Measurements from ENCODE around the gene ARMC12. TPM values are rescaled to one million over a fixed set of nuclear protein-coding genes. Genes with fewer than 3 reads are reported as not detected.
A peak's percentile ranks its signal among the peaks of the same experiment; 100 is the strongest.
"Not testable (repeated sequence)": the region's sequence is repeated elsewhere in the genome, so short reads cannot be mapped to it uniquely, and the experiment has no call there.

The ARMC12 gene, protein sequence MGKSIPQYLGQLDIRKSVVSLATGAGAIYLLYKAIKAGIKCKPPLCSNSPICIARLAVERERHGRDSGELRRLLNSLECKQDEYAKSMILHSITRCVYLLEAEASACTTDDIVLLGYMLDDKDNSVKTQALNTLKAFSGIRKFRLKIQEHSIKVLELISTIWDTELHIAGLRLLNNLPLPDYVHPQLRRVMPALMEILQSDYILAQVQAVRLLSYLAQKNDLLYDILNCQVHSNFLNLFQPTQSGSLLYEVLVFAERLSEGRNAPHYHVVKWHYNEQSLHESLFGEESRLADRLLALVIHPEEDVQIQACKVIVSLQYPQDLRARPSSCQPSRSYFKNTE
- total RNA-seq (under 1 TPM in 3 of 9 donors, not detected in 6; 0.19 to 0.72 (median 0.33) TPM), polyA plus RNA-seq (under 1 TPM; 0.19 to 0.27 TPM)
- long read RNA-seq, donor 1 = 0 reads
- long read RNA-seq, donor 2 = 0 reads
- long read RNA-seq, donor 3 = 0 reads

DNA sequence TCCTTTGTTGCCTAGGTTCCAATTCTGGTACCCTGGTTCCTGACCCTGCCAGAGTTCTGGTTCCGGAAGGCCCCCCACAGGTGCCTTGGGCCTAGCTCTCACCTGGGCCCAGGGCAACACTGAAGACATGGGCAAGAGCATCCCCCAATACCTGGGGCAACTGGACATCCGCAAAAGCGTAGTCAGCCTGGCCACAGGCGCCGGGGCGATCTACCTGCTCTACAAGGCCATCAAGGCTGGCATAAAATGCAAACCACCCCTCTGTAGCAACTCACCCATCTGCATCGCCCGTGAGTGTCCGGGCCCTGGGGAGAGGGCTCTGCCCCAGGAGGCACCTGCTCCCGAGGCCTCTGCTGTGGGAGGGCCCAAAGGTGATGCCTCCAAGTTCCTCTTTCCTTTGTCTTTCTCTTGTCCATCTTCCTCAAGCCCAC, at the start of gene ARMC12:
ARMC12 (plus strand) TSS at position 51 of the 431 bp plus-strand sequence; CDS start at position 128, 77 bp downstream.
- Histone ChIP-seq H3K36me3 (no peaks in the 10 kb centered on the region), H3K9me3 (no peaks in the 10 kb centered on the region), H3K4me1 (peaks cover 7 to 50% (median 18%) of the 10 kb centered on the region in 12 donors), H3K27me3 (no peaks in the 10 kb centered on the region), H3K27ac (peak within 1 kb of the TSS in 1 of 12 donors; percentile 45), H3K4me3 (no peak within 1 kb of the TSS)
- WGBS, 4 donors = 92 to 97% (median 93%) methylated on average over 10 of the region's 10 CpGs
- ATAC-seq (no peak), DNase-seq (no peak)
- intact Hi-C loops (cut with DNase I) = loop anchor here (1.0 to 5.0 kb wide), 12 partner anchors 48 to 215 kb away; partner anchors contain the start of gene FKBP5 (in 2 of the 10)
- no peak for TF ChIP-seq POLR2A (IDR thresholded peaks at IDR 0.05)
- TF ChIP-seq, protein P1, sequence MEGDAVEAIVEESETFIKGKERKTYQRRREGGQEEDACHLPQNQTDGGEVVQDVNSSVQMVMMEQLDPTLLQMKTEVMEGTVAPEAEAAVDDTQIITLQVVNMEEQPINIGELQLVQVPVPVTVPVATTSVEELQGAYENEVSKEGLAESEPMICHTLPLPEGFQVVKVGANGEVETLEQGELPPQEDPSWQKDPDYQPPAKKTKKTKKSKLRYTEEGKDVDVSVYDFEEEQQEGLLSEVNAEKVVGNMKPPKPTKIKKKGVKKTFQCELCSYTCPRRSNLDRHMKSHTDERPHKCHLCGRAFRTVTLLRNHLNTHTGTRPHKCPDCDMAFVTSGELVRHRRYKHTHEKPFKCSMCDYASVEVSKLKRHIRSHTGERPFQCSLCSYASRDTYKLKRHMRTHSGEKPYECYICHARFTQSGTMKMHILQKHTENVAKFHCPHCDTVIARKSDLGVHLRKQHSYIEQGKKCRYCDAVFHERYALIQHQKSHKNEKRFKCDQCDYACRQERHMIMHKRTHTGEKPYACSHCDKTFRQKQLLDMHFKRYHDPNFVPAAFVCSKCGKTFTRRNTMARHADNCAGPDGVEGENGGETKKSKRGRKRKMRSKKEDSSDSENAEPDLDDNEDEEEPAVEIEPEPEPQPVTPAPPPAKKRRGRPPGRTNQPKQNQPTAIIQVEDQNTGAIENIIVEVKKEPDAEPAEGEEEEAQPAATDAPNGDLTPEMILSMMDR (IDR thresholded peaks at IDR 0.05) = no peak

DNA sequence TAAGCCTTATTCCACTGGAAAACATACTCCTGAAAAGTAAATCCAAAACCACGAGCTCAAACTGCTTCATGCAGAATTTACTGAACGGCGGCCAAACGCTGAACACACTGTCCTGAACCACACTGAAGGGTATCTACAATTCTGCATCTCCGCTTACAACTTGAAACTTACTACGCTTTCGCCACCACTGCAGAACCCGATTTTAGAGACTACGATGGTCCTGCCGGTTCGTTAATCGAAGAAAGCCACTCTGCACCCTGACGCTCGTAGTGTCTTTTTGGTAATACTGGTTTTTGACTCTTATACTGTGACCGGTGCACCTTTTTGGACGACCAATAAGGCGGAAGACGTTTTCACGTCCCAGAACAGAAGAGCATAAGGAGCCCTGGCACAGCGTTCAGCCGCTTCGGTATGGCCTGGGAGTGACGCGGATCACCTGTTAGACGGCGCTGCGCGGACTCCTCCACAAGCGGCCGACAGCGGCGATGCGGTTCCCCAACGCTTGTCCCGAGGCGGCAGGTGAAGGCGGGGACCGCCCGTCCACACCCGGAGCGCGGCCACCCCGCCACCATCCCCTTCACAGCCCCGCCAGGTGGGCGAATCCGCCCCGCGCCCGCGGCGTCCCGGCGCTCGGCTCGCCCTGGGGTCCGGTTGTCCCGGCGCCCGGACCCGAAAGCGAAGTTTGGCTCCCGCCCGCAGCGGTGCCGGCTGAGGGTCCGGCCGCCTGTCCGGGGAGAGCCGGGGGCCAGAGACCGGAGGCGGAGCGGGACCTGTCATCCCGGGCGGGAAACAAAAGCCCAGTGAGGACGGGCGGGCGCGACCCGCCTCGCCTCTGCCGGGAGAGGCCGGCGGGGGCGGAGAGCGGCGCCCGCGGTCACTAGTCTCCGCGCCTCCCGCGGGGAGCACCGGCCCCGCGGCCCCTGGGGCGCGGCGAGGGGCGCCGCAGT, 48.9 kb upstream of the ARMC12 start:
- Histone ChIP-seq H3K4me1 (peaks cover 0 to 74% (median 22%) of the 10 kb centered on the region in 12 donors), H3K9me3 (no peaks in the 10 kb centered on the region), H3K27me3 (no peaks in the 10 kb centered on the region), H3K27ac (peak overlapping the region; percentile 85 to 99 (median 94)), H3K4me3 (peak overlapping the region; percentile 83 to 100 (median 91)), H3K36me3 (peaks cover 0 to 14% (median 6%) of the 10 kb centered on the region in 9 donors)
- intact Hi-C loops (cut with DNase I) = loop anchor here (2.0 to 10.0 kb wide), 11 partner anchors 39 to 106 kb away; partner anchors contain the start of gene ARMC12 (in 2 of the 10)
- 0 to 1% (median 1%) methylated on average over 24 to 100 of the region's 100 CpGs for WGBS, 4 donors
- ATAC-seq = peak; percentile 22 to 40 (median 35)
- TF ChIP-seq, protein P1 (IDR thresholded peaks at IDR 0.05) = peak in 2 of 12 donors; percentile 3 to 4
- TF ChIP-seq POLR2A (IDR thresholded peaks at IDR 0.05) = no peak
- DNase-seq = peak; percentile 56 to 81 (median 63)

DNA sequence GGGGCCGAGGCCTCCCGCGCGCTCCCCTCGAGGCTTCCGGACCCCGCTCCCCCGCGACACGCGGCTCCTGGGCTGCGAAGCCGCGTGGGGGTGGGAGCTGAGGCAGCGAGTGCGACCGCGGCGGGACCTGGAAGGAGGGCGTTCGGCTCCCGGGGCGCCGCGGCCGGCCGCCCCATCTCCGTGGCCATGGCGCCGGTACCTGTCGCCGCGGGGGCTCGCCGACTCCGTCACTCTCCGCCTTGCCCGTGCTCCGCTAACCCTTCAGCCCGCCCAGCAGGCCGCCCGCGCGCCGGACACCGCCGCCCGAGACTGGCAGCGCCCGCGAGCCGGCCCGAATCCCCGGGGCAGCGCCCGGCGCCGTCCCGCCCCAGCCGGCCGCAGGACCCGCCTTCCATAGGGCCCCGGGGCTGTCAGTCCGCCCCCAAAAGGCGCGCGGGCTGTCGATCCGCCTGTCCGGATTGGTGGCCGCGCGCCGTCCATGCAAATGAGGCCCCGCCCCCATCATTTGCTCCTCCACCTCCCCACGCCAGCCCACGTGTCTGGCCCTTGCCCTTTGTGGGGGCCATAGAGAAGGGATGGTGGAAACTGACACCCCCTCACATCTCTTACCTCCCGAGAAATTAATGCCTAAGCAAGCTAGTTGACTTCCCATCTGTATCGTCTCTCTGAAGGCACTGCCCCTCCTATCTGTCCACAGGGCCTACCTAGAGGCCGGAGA, 48.1 kb upstream of the ARMC12 start, which contains the start of gene FKBP5:
FKBP5 (minus strand) TSS at position 311 of the 718 bp plus-strand sequence. CDS start 46,091 bp downstream, outside the sequence.
- Histone ChIP-seq H3K36me3 (peaks cover 0 to 7% (median 4%) of the 10 kb centered on the region in 9 donors), H3K9me3 (no peaks in the 10 kb centered on the region), H3K27ac (peak within 1 kb of the TSS; percentile 85 to 99 (median 94)), H3K4me1 (peaks cover 0 to 67% (median 22%) of the 10 kb centered on the region in 12 donors), H3K4me3 (peak within 1 kb of the TSS; percentile 83 to 100 (median 91)), H3K27me3 (no peaks in the 10 kb centered on the region)
- peak; percentile 97 to 98 (median 98) for DNase-seq
- peak; percentile 85 to 96 (median 94) for ATAC-seq
- WGBS, 4 donors = 2 to 5% (median 3%) methylated on average over 21 to 80 of the region's 80 CpGs
- TF ChIP-seq, protein P1 (IDR thresholded peaks at IDR 0.05) = no peak
- TF ChIP-seq POLR2A (IDR thresholded peaks at IDR 0.05) = peak; percentile 99
- intact Hi-C loops (cut with DNase I) = loop anchor here (2.0 to 10.0 kb wide), 11 partner anchors 38 to 106 kb away; partner anchors contain the start of gene ARMC12 (in 2 of the 10)

DNA sequence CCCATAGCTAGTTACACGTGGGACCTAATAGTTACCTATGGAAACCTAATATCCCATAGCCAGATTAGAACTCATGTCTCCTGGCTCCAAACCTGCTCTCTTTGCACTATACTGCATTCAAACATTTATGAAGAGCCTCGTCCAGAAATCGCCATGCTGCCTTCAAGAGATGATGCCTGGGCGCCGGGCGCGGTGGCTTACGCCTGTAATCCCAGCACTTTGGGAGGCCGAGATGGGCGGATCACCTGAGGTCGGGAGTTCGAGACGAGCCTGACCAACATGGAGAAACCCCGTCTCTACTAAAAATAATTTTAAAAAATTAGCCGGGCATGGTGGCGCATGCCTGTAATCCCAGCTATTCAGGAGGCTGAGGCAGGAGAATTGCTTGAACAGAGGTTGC, 46.8 kb upstream of the ARMC12 start:
- not testable (repeated sequence) for ATAC-seq, H3K9me3 ChIP-seq, DNase-seq, H3K27me3 ChIP-seq, H3K36me3 ChIP-seq, H3K4me3 ChIP-seq
- Histone ChIP-seq H3K4me1 (peaks cover 0 to 55% (median 22%) of the 10 kb centered on the region in 12 donors), H3K27ac (peak overlapping the region in 4 of 12 donors; percentile 62 to 99 (median 88))
- intact Hi-C loops (cut with DNase I) = loop anchor here in 1 of 10 donors (5.0 kb wide), 1 partner anchor 37 kb away; no protein-coding TSS in a partner anchor
- WGBS, 4 donors = 97 to 98% (median 98%) methylated on average over 15 to 16 of the region's 16 CpGs

Measured in heart left ventricle (tissue), 16 donors.